HepG2 (cell line): ENCODE data around the gene ELF1. TPM values are rescaled to one million over a fixed set of nuclear protein-coding genes. Genes with fewer than 3 reads are reported as not detected.

Experiments
- ATF2 ChIP-seq: sonication (generic); formaldehyde crosslinking; IDR thresholded peaks from 2 replicates; pipeline ENCODE4 v1.4.0; 2020; ENCODE audit warnings: missing genetic modification reagents
- DPF2 ChIP-seq: sonication (generic); formaldehyde crosslinking; IDR thresholded peaks from 2 replicates; pipeline ENCODE4 v1.4.0; 2020; ENCODE audit warnings: mild to moderate bottlenecking, low read depth, missing genetic modification reagents, borderline replicate concordance
- FLYWCH1 ChIP-seq: sonication (generic); formaldehyde crosslinking; IDR thresholded peaks from 2 replicates; pipeline ENCODE4 v1.8.1; 2023; ENCODE audit warnings: mild to moderate bottlenecking, missing genetic modification reagents
- FOXA1 ChIP-seq, 2 experiments: fragments of 450-650 bp in 1 of 2; sonication (generic) in 1 of 2; formaldehyde crosslinking in 1 of 2; IDR thresholded peaks; 2 replicates each; pipeline versions ENCODE4 v1.4.0 to v1.6.1; 2016 to 2020; ENCODE audit warnings: missing genetic modification reagents in 1 of 2
- GZF1 ChIP-seq: sonication (generic); formaldehyde crosslinking; IDR thresholded peaks from 2 replicates; pipeline ENCODE4 v1.5.1; 2020; ENCODE audit warnings: mild to moderate bottlenecking, missing genetic modification reagents
- HMGA1 ChIP-seq: sonication (generic); formaldehyde crosslinking; conservative IDR thresholded peaks from 2 replicates; pipeline ENCODE4 v1.4.0; 2020; ENCODE audit warnings: missing genetic modification reagents
- ISL2 ChIP-seq: sonication (generic); formaldehyde crosslinking; IDR thresholded peaks from 2 replicates; pipeline ENCODE4 v1.5.0; 2020; ENCODE audit warnings: missing genetic modification reagents
- KDM4B ChIP-seq: sonication (generic); formaldehyde crosslinking; IDR thresholded peaks from 2 replicates; pipeline ENCODE4 v1.4.0; 2020; ENCODE audit warnings: missing genetic modification reagents
- MEIS2 ChIP-seq: sonication (generic); formaldehyde crosslinking; IDR thresholded peaks from 2 replicates; pipeline ENCODE4 v1.9.0; 2021; ENCODE audit warnings: mild to moderate bottlenecking, missing genetic modification reagents
- NCOA2 ChIP-seq: sonication (generic); formaldehyde crosslinking; IDR thresholded peaks from 2 replicates; pipeline ENCODE4 v1.8.0; 2022; ENCODE audit warnings: inconsistent platforms
- NR2F1 ChIP-seq, 2 experiments: fragments of 450-650 bp in 1 of 2; formaldehyde crosslinking in 1 of 2; IDR thresholded peaks; 2 replicates each; pipeline versions ENCODE4 v1.5.0 to v1.6.1; 2016 to 2020; ENCODE audit warnings: mild to moderate bottlenecking in 1 of 2, missing compliant biosample characterization in 1 of 2, missing genetic modification reagents in 1 of 2, moderate library complexity in 1 of 2
- NR3C1 ChIP-seq: sonication (generic); formaldehyde crosslinking; IDR thresholded peaks from 2 replicates; pipeline ENCODE4 v1.4.0; 2020; ENCODE audit warnings: missing genetic modification reagents
- PHF8 ChIP-seq: sonication (generic); formaldehyde crosslinking; IDR thresholded peaks from 2 replicates; pipeline ENCODE4 v1.5.0; 2020; ENCODE audit warnings: missing genetic modification reagents
- RBM22 ChIP-seq: fragments of 200-400 bp; formaldehyde crosslinking; optimal IDR thresholded peaks from 2 replicates; pipeline ENCODE3; 2017; ENCODE audit warnings: mild to moderate bottlenecking, low read length, moderate library complexity
- RFXAP ChIP-seq: sonication (generic); formaldehyde crosslinking; IDR thresholded peaks from 2 replicates; pipeline ENCODE4 v1.4.0; 2020; ENCODE audit warnings: missing genetic modification reagents, borderline replicate concordance
- SAP130 ChIP-seq: IDR thresholded peaks from 2 replicates; pipeline ENCODE4 v1.6.1; 2016; ENCODE audit warnings: low read depth
- SRF ChIP-seq: IDR thresholded peaks from 2 replicates; pipeline ENCODE4 v1.6.1; 2011; ENCODE audit warnings: mild to moderate bottlenecking, low read depth, low read length, moderate library complexity
- THAP8 ChIP-seq: sonication (generic); formaldehyde crosslinking; IDR thresholded peaks from 2 replicates; pipeline ENCODE4 v1.5.1; 2020; ENCODE audit warnings: missing genetic modification reagents, mild to moderate bottlenecking, borderline replicate concordance
- ZNF136 ChIP-seq: sonication (generic); formaldehyde crosslinking; IDR thresholded peaks from 2 replicates; pipeline ENCODE4 v1.8.1; 2022; ENCODE audit warnings: low read depth, mild to moderate bottlenecking, moderate library complexity, missing genetic modification reagents
- ZNF225 ChIP-seq: sonication (generic); formaldehyde crosslinking; IDR thresholded peaks from 2 replicates; pipeline ENCODE4 v1.4.0; 2020; ENCODE audit warnings: mild to moderate bottlenecking, missing genetic modification reagents
- ZNF766 ChIP-seq: sonication (generic); formaldehyde crosslinking; IDR thresholded peaks from 2 replicates; pipeline ENCODE4 v1.5.0; 2020; ENCODE audit warnings: missing genetic modification reagents, borderline replicate concordance
- polyA plus RNA-seq, 8 experiments: library from polyadenylated mRNA; depleted of rRNA in 3 of 8; stranded (reverse) in 7 of 8; unstranded in 1 of 8; fragments of >200 nt; fragmentation: Illumina TruSeq in 4 of 8; extraction: Trizol in 4 of 8; gene quantifications; 2 replicates each; pipeline versions ENCODE4 v1.2.1 to v1.2.3, GENCODE V29; 2011 to 2016; ENCODE audit warnings: low read depth in 4 of 8, missing spikeins in 1 of 8, mixed read lengths in 1 of 8; ENCODE audit not compliant: insufficient read depth in 1 of 8
- total RNA-seq, 5 experiments: library from RNA; depleted of rRNA; stranded (reverse); fragments of >200 nt; fragmentation: Illumina TruSeq; extraction: Trizol; gene quantifications; 2 replicates each; pipeline ENCODE4 v1.2.3, GENCODE V29; 2016; ENCODE audit warnings: low read depth in 1 of 5
- TF ChIP-seq, protein P1 (sequence below): sonication (generic); formaldehyde crosslinking; IDR thresholded peaks from 2 replicates; pipeline ENCODE4 v1.9.0; 2022; ENCODE audit warnings: missing genetic modification reagents, mild to moderate bottlenecking, borderline replicate concordance
- TF ChIP-seq, protein P2 (sequence below): sonication (generic); formaldehyde crosslinking; IDR thresholded peaks from 2 replicates; pipeline ENCODE4 v1.5.1; 2020; ENCODE audit warnings: mild to moderate bottlenecking, missing genetic modification reagents, borderline replicate concordance

Gene ELF1
- total and polyA plus RNA-seq, 2 of the 13 experiments (the other 11 are each of a cell fraction or from before 2014, with no cell fraction given): 24.6 to 71.5 TPM

DNA sequence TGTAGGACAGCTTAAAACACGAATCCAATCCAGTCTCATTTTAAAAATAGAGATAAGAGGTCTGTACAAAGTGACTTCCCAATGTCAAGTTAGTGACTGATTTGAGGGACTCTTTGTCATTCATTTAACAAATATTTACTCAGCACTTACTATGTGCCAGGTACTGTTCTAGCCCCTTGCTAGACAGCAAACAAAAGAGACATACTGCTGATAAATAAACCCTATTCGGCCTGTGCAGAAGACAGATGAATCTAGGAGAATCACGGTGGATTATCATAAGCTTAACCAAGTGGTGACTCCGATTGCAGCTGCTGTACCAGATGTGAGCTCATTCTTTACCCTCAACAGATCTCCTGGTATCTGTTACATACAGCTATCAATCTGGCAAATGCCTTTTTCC, 6.4 kb upstream of the ELF1 start (continued):
- TF ChIP-seq, protein P1, sequence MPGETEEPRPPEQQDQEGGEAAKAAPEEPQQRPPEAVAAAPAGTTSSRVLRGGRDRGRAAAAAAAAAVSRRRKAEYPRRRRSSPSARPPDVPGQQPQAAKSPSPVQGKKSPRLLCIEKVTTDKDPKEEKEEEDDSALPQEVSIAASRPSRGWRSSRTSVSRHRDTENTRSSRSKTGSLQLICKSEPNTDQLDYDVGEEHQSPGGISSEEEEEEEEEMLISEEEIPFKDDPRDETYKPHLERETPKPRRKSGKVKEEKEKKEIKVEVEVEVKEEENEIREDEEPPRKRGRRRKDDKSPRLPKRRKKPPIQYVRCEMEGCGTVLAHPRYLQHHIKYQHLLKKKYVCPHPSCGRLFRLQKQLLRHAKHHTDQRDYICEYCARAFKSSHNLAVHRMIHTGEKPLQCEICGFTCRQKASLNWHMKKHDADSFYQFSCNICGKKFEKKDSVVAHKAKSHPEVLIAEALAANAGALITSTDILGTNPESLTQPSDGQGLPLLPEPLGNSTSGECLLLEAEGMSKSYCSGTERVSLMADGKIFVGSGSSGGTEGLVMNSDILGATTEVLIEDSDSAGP (CRISPR knock-in tag): no peak
- TF ChIP-seq NR2F1 (CRISPR knock-in tag; IDR thresholded peaks at IDR 0.05) (no peak), NCOA2 (CRISPR knock-in tag) (peak; percentile 58; the same call in 1 of the 2 replicates), THAP8 (CRISPR knock-in tag) (no peak), DPF2 (CRISPR knock-in tag) (no peak), SAP130 (CRISPR knock-in tag) (peak; percentile 68), FLYWCH1 (CRISPR knock-in tag) (no peak), NR3C1 (CRISPR knock-in tag) (no peak), ISL2 (CRISPR knock-in tag) (peak; percentile 62; the same call in 1 of the 2 replicates), ZNF225 (no peak), GZF1 (CRISPR knock-in tag) (no peak), ATF2 (CRISPR knock-in tag) (no peak), MEIS2 (CRISPR knock-in tag) (peak; percentile 34; the same call in 1 of the 2 replicates), RFXAP (CRISPR knock-in tag) (peak; percentile 31; the same call in 1 of the 2 replicates), PHF8 (no peak), HMGA1 (CRISPR knock-in tag) (no peak), ZNF766 (CRISPR knock-in tag) (no peak), FOXA1 (IDR thresholded peaks at IDR 0.05) (no peak), FOXA1 (CRISPR knock-in tag; IDR thresholded peaks at IDR 0.05) (peak; percentile 69), RBM22 (no peak), SRF (no peak), ZNF136 (CRISPR knock-in tag) (no peak), KDM4B (CRISPR knock-in tag) (no peak)
- TF ChIP-seq, protein P2, sequence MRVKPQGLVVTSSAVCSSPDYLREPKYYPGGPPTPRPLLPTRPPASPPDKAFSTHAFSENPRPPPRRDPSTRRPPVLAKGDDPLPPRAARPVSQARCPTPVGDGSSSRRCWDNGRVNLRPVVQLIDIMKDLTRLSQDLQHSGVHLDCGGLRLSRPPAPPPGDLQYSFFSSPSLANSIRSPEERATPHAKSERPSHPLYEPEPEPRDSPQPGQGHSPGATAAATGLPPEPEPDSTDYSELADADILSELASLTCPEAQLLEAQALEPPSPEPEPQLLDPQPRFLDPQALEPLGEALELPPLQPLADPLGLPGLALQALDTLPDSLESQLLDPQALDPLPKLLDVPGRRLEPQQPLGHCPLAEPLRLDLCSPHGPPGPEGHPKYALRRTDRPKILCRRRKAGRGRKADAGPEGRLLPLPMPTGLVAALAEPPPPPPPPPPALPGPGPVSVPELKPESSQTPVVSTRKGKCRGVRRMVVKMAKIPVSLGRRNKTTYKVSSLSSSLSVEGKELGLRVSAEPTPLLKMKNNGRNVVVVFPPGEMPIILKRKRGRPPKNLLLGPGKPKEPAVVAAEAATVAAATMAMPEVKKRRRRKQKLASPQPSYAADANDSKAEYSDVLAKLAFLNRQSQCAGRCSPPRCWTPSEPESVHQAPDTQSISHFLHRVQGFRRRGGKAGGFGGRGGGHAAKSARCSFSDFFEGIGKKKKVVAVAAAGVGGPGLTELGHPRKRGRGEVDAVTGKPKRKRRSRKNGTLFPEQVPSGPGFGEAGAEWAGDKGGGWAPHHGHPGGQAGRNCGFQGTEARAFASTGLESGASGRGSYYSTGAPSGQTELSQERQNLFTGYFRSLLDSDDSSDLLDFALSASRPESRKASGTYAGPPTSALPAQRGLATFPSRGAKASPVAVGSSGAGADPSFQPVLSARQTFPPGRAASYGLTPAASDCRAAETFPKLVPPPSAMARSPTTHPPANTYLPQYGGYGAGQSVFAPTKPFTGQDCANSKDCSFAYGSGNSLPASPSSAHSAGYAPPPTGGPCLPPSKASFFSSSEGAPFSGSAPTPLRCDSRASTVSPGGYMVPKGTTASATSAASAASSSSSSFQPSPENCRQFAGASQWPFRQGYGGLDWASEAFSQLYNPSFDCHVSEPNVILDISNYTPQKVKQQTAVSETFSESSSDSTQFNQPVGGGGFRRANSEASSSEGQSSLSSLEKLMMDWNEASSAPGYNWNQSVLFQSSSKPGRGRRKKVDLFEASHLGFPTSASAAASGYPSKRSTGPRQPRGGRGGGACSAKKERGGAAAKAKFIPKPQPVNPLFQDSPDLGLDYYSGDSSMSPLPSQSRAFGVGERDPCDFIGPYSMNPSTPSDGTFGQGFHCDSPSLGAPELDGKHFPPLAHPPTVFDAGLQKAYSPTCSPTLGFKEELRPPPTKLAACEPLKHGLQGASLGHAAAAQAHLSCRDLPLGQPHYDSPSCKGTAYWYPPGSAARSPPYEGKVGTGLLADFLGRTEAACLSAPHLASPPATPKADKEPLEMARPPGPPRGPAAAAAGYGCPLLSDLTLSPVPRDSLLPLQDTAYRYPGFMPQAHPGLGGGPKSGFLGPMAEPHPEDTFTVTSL: peak; percentile 56; the same call in 1 of the 2 replicates
